WTC11 (cell line): ENCODE measurements around the gene CBFA2T3. TPM values are rescaled to one million over a fixed set of nuclear protein-coding genes. Genes with fewer than 3 reads are reported as not detected.
A peak's percentile ranks its signal among the peaks of the same experiment; 100 is the strongest.

Source experiments
- ATAC-seq: fragments of 200-7000 bp; cut with Tn5 transposase; 2 replicates; pipeline ENCODE4 v1.10.0; 2021; ENCODE audit warnings: mild to moderate bottlenecking, moderate library complexity
- CTCF ChIA-PET: fragments of 300-600 bp; sonication (Branson Sonifier 250); formaldehyde crosslinking; loops from one replicate; lab custom pipeline; 2021; ENCODE audit warnings: antibody characterized with exemption; lab: Charles Lee
- POLR2A ChIA-PET: fragments of 350-600 bp; sonication (Branson Sonifier 250); formaldehyde crosslinking; loops from one replicate; lab custom pipeline; 2021; ENCODE audit warnings: antibody characterized with exemption; lab: Charles Lee
- DNase-seq: peaks from one replicate; pipeline ENCODE4 v3.0.0; 2021; ENCODE audit warnings: low spot score
- H3K27ac Mint-ChIP-seq: 2 replicates; pipeline ENCODE4 v1.8.0; 2021; ENCODE audit warnings: mixed read lengths
- H3K27me3 Mint-ChIP-seq: 2 replicates; pipeline ENCODE4 v1.8.0; 2021; ENCODE audit warnings: low read depth, mild to moderate bottlenecking, moderate library complexity, mixed read lengths
- H3K36me3 Mint-ChIP-seq: 2 replicates; pipeline ENCODE4 v1.8.0; 2021; ENCODE audit warnings: mixed read lengths
- H3K4me1 Mint-ChIP-seq: 2 replicates; pipeline ENCODE4 v1.8.0; 2022; ENCODE audit warnings: mixed read lengths
- H3K4me3 Mint-ChIP-seq: 2 replicates; pipeline ENCODE4 v1.8.0; 2021; ENCODE audit warnings: mild to moderate bottlenecking, moderate library complexity, mixed read lengths
- H3K9me3 Mint-ChIP-seq: 2 replicates; pipeline ENCODE4 v1.8.0; 2021; ENCODE audit warnings: mixed read lengths
- ATF1 ChIP-seq: sonication (generic); formaldehyde crosslinking; IDR thresholded peaks from 2 replicates; pipeline ENCODE4 v1.8.1; 2023; ENCODE audit warnings: mild to moderate bottlenecking, moderate library complexity, missing genetic modification reagents
- GTF2I ChIP-seq: fragments of 250-450 bp; sonication (Bioruptor Pico); conservative IDR thresholded peaks from 2 replicates; pipeline ENCODE4 v1.4.0; 2021; ENCODE audit warnings: mild to moderate bottlenecking
- KAT7 ChIP-seq: sonication (generic); formaldehyde crosslinking; IDR thresholded peaks from 2 replicates; pipeline ENCODE4 v1.8.1; 2023; ENCODE audit warnings: missing genetic modification reagents, mild to moderate bottlenecking, borderline replicate concordance
- NR2C2 ChIP-seq: sonication (generic); formaldehyde crosslinking; IDR thresholded peaks from 2 replicates; pipeline ENCODE4 v1.8.0; 2022; ENCODE audit warnings: mild to moderate bottlenecking, missing genetic modification reagents
- NR3C1 ChIP-seq: sonication (generic); formaldehyde crosslinking; conservative IDR thresholded peaks from 2 replicates; pipeline ENCODE4 v1.8.1; 2023; ENCODE audit warnings: low read depth, mild to moderate bottlenecking, missing genetic modification reagents
- SOX15 ChIP-seq: fragments of 250-450 bp; sonication (Bioruptor Pico); IDR thresholded peaks from 2 replicates; pipeline ENCODE4 v1.9.0; 2021; ENCODE audit warnings: mild to moderate bottlenecking
- SP1 ChIP-seq: sonication (generic); formaldehyde crosslinking; conservative IDR thresholded peaks from 2 replicates; pipeline ENCODE4 v1.8.1; 2022; ENCODE audit warnings: missing genetic modification reagents
- TCF7 ChIP-seq: sonication (generic); formaldehyde crosslinking; IDR thresholded peaks from 2 replicates; pipeline ENCODE4 v1.8.0; 2022; ENCODE audit warnings: mild to moderate bottlenecking, low read depth, missing genetic modification reagents, moderate library complexity
- ZBTB21 ChIP-seq: sonication (generic); formaldehyde crosslinking; IDR thresholded peaks from 2 replicates; pipeline ENCODE4 v1.8.1; 2023; ENCODE audit warnings: mild to moderate bottlenecking, missing genetic modification reagents, borderline replicate concordance
- ZNF219 ChIP-seq: sonication (generic); formaldehyde crosslinking; IDR thresholded peaks from 2 replicates; pipeline ENCODE4 v1.8.0; 2023; ENCODE audit warnings: missing genetic modification reagents, mild to moderate bottlenecking, borderline replicate concordance
- ZNF263 ChIP-seq: sonication (generic); formaldehyde crosslinking; IDR thresholded peaks from 2 replicates; pipeline ENCODE4 v1.8.1; 2022; ENCODE audit warnings: low read depth, mild to moderate bottlenecking, moderate library complexity, missing genetic modification reagents
- ZNF317 ChIP-seq: sonication (generic); formaldehyde crosslinking; IDR thresholded peaks from 2 replicates; pipeline ENCODE4 v1.8.1; 2023; ENCODE audit warnings: low read depth, mild to moderate bottlenecking, moderate library complexity, missing genetic modification reagents, borderline replicate concordance
- total RNA-seq: library from RNA; stranded (reverse); gene quantifications from 3 replicates; pipeline ENCODE4 v1.2.3, GENCODE V29; 2021
- TF ChIP-seq, protein P1 (sequence below): sonication (generic); formaldehyde crosslinking; IDR thresholded peaks from 2 replicates; pipeline ENCODE4 v1.8.1; 2022; ENCODE audit warnings: low read depth, mild to moderate bottlenecking, moderate library complexity, missing genetic modification reagents, borderline replicate concordance
- TF ChIP-seq, protein P2 (sequence below): fragments of 250-450 bp; sonication (Bioruptor Pico); IDR thresholded peaks from 2 replicates; pipeline ENCODE4 v1.8.0; 2021; ENCODE audit warnings: mild to moderate bottlenecking
- TF ChIP-seq, protein P3 (sequence below): fragments of 250-450 bp; sonication (Bioruptor Pico); IDR thresholded peaks from 2 replicates; pipeline ENCODE4 v1.9.0; 2021; ENCODE audit warnings: mild to moderate bottlenecking
- TF ChIP-seq, protein P4 (sequence below): sonication (generic); formaldehyde crosslinking; IDR thresholded peaks from 2 replicates; pipeline ENCODE4 v1.8.1; 2022; ENCODE audit warnings: missing genetic modification reagents, borderline replicate concordance

Gene CBFA2T3
- total RNA-seq, 1 experiment from 2014 or later: 2.6 TPM

DNA sequence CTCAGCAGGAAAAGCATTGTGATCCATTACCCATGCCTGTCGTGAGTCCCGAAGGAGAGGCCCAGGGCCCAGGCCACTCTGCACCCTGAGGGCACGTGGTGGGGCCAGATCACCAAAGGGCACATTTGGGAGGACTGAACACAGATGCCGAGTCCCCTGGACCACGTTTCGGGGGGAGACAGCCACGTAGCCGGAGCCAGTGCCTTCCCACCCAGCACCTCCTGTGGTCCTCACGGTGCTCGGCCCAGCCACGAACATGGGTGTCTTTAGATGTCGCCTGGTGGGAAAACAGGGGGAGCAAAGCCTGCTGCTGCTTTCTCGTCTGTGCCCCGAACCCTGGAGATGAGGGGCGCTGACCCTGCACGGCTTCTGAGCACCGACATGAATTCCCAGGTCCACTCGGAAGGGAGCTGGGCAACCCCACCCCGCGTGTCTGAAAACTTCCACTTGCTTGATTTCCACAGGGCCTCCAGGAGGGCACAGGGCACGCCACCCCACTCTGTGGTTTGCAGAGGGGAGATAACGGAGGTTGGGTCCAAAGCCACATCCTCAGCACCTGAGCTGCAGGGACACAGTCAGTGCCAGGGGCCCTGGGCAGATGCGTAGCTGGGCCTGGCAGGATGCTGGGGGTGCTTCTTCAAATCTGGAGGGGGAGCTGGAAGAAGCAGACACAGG lies 14.4 kb downstream of the CBFA2T3 start:
- DNase-seq (no peak), ATAC-seq (no peak)
- ChIA-PET POLR2A (no interaction called here), CTCF (no interaction called here)
- TF ChIP-seq, protein P1, sequence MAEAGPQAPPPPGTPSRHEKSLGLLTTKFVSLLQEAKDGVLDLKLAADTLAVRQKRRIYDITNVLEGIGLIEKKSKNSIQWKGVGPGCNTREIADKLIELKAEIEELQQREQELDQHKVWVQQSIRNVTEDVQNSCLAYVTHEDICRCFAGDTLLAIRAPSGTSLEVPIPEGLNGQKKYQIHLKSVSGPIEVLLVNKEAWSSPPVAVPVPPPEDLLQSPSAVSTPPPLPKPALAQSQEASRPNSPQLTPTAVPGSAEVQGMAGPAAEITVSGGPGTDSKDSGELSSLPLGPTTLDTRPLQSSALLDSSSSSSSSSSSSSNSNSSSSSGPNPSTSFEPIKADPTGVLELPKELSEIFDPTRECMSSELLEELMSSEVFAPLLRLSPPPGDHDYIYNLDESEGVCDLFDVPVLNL: no peak
- TF ChIP-seq ATF1 (CRISPR knock-in tag) (no peak), KAT7 (no peak)
- TF ChIP-seq, protein P2, sequence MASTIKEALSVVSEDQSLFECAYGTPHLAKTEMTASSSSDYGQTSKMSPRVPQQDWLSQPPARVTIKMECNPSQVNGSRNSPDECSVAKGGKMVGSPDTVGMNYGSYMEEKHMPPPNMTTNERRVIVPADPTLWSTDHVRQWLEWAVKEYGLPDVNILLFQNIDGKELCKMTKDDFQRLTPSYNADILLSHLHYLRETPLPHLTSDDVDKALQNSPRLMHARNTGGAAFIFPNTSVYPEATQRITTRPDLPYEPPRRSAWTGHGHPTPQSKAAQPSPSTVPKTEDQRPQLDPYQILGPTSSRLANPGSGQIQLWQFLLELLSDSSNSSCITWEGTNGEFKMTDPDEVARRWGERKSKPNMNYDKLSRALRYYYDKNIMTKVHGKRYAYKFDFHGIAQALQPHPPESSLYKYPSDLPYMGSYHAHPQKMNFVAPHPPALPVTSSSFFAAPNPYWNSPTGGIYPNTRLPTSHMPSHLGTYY (CRISPR knock-in tag): no peak
- Mint-ChIP-seq H3K9me3 (no peaks in the 10 kb centered on the region), H3K36me3 (no peaks in the 10 kb centered on the region), H3K4me1 (no peaks in the 10 kb centered on the region), H3K27me3 (no peaks in the 10 kb centered on the region), H3K27ac (no peak overlapping the region), H3K4me3 (no peak overlapping the region)

DNA sequence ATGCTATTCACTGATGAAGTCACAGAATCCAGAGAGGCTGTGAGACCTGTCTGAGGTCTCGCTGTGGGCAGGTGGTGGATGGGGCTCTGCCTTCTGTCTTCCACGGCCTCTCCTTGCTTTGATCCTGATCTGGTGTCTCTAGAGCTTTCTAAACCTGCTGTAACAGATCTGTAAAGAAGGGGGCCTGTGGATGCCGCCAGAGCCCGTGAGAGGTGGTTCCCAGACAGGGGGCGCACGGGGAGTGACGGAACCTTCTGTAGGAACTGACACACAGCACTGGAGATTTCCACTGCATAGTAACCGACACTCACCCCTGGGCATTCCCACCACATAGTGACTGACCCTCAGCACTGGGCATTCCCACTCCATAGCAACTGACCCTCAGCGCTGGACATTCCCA lies 16.0 kb downstream of the CBFA2T3 start:
- DNase-seq: no peak
- no peaks in the 10 kb centered on the region for H3K4me1 Mint-ChIP-seq
- no peak for ATAC-seq
- H3K27ac Mint-ChIP-seq: no peak overlapping the region
- CTCF ChIA-PET: no interaction called here
- no peaks in the 10 kb centered on the region for H3K9me3 Mint-ChIP-seq
- H3K4me3 Mint-ChIP-seq: no peak overlapping the region
- TF ChIP-seq TCF7 (CRISPR knock-in tag) (no peak), SP1 (CRISPR knock-in tag) (no peak), ZBTB21 (no peak), SOX15 (CRISPR knock-in tag) (no peak), ZNF219 (CRISPR knock-in tag) (no peak), NR2C2 (CRISPR knock-in tag) (no peak), ZNF317 (CRISPR knock-in tag) (no peak), ZNF263 (CRISPR knock-in tag) (no peak), NR3C1 (CRISPR knock-in tag) (no peak)
- TF ChIP-seq, protein P3, sequence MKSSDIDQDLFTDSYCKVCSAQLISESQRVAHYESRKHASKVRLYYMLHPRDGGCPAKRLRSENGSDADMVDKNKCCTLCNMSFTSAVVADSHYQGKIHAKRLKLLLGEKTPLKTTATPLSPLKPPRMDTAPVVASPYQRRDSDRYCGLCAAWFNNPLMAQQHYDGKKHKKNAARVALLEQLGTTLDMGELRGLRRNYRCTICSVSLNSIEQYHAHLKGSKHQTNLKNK (CRISPR knock-in tag): no peak
- TF ChIP-seq, protein P1: no peak
- H3K36me3 Mint-ChIP-seq: no peaks in the 10 kb centered on the region
- H3K27me3 Mint-ChIP-seq: no peaks in the 10 kb centered on the region
- POLR2A ChIA-PET: no interaction called here

DNA sequence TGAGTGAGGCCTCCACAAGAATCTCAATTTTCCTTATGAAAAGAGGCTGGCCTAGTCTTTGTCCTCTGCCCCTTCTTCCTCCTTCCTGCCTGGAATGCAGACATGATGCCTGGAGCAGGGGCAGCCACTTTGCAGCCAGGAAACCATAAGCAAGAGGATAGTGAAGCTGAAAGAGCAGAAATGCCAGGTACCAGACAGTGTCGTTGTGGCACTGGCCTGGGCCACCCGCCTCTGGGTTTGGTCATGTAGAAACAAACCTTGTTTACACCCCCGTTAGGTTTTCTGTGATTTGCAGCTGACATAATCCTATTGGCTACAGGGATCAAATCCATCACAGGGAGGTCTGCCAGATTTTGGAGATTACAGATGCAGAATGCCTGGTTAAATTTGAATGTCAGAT lies 16.5 kb downstream of the CBFA2T3 start:
- Mint-ChIP-seq H3K27ac (no peak overlapping the region), H3K4me1 (no peaks in the 10 kb centered on the region), H3K36me3 (no peaks in the 10 kb centered on the region), H3K27me3 (no peaks in the 10 kb centered on the region), H3K4me3 (no peak overlapping the region), H3K9me3 (no peaks in the 10 kb centered on the region)
- POLR2A ChIA-PET: no interaction called here
- CTCF ChIA-PET: no interaction called here
- DNase-seq (no peak), ATAC-seq (no peak)
- TF ChIP-seq GTF2I (CRISPR knock-in tag): peak; percentile 43; the same call in 1 of the 2 replicates
- TF ChIP-seq, protein P4, sequence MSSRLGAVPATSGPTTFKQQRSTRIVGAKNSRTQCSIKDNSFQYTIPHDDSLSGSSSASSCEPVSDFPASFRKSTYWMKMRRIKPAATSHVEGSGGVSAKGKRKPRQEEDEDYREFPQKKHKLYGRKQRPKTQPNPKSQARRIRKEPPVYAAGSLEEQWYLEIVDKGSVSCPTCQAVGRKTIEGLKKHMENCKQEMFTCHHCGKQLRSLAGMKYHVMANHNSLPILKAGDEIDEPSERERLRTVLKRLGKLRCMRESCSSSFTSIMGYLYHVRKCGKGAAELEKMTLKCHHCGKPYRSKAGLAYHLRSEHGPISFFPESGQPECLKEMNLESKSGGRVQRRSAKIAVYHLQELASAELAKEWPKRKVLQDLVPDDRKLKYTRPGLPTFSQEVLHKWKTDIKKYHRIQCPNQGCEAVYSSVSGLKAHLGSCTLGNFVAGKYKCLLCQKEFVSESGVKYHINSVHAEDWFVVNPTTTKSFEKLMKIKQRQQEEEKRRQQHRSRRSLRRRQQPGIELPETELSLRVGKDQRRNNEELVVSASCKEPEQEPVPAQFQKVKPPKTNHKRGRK (CRISPR knock-in tag): no peak
